GM23338 (cell line): ENCODE results near the gene CES3. TPM values are rescaled to one million over a fixed set of nuclear protein-coding genes. Genes with fewer than 3 reads are reported as not detected.

Experiments used
- ATAC-seq: fragments of 200-7000 bp; cut with Tn5 transposase; 3 replicates; pipeline ENCODE4 v1.9.1; 2020
- DNase-seq: peaks from one replicate; pipeline ENCODE4 v3.0.0-alpha.2; 2015; ENCODE audit warnings: low spot score
- H2AFZ ChIP-seq: fragments of 200-600 bp; sonication (generic); 2 replicates; pipeline ENCODE4 v1.8.0; 2016; ENCODE audit warnings: antibody characterized with exemption, mild to moderate bottlenecking, moderate library complexity
- H3F3A ChIP-seq: fragments of 200-600 bp; sonication (generic); replicated peaks from 2 replicates; pipeline ENCODE4 v1.8.0; 2017; ENCODE audit warnings: antibody characterized with exemption, mixed run types, low read depth
- H3K27ac ChIP-seq: fragments of 200-600 bp; sonication (generic); 2 replicates; pipeline ENCODE4 v1.6.1; 2016; ENCODE audit warnings: low read depth
- H3K27me3 ChIP-seq: fragments of 200-600 bp; sonication (generic); 2 replicates; pipeline ENCODE4 v1.8.0; 2016; ENCODE audit warnings: mild to moderate bottlenecking, mixed run types, moderate library complexity; ENCODE audit not compliant: insufficient read depth
- H3K36me3 ChIP-seq: fragments of 200-600 bp; sonication (generic); 2 replicates; pipeline ENCODE4 v1.8.0; 2016; ENCODE audit warnings: mild to moderate bottlenecking; ENCODE audit not compliant: insufficient read depth
- H3K4me1 ChIP-seq: fragments of 200-600 bp; sonication (generic); 2 replicates; pipeline ENCODE4 v1.8.0; 2016; ENCODE audit warnings: mild to moderate bottlenecking, moderate library complexity; ENCODE audit not compliant: insufficient read depth
- H3K4me2 ChIP-seq: fragments of 200-600 bp; sonication (generic); 2 replicates; pipeline ENCODE4 v1.7.1; 2017; ENCODE audit warnings: mixed run types
- H3K4me3 ChIP-seq: fragments of 200-600 bp; sonication (generic); 2 replicates; pipeline ENCODE4 v1.6.1; 2016; ENCODE audit warnings: mixed run types
- H3K79me2 ChIP-seq: fragments of 200-600 bp; sonication (generic); replicated peaks from 2 replicates; pipeline ENCODE4 v1.8.0; 2017; ENCODE audit warnings: mild to moderate bottlenecking; ENCODE audit not compliant: insufficient read depth
- H3K9me2 ChIP-seq: fragments of 200-600 bp; sonication (generic); 2 replicates; pipeline ENCODE4 v1.8.0; 2017; ENCODE audit not compliant: insufficient read depth
- H4K20me1 ChIP-seq: fragments of 200-600 bp; sonication (generic); replicated peaks from 2 replicates; pipeline ENCODE4 v1.8.0; 2017; ENCODE audit warnings: mild to moderate bottlenecking; ENCODE audit not compliant: insufficient read depth
- H3K27ac Mint-ChIP-seq: 2 replicates; pipeline ENCODE4 v1.8.0; 2020; ENCODE audit warnings: inconsistent platforms, mild to moderate bottlenecking, moderate library complexity, mixed read lengths
- H3K27me3 Mint-ChIP-seq: 3 replicates; pipeline ENCODE4 v1.8.0; 2022; ENCODE audit warnings: low read depth, mild to moderate bottlenecking, moderate library complexity, mixed read lengths, inconsistent platforms; ENCODE audit not compliant: insufficient read depth, poor library complexity
- H3K36me3 Mint-ChIP-seq: 3 replicates; pipeline ENCODE4 v1.8.0; 2021; ENCODE audit warnings: low read depth, mild to moderate bottlenecking, inconsistent platforms, moderate library complexity, mixed read lengths
- H3K4me1 Mint-ChIP-seq: 3 replicates; pipeline ENCODE4 v1.8.0; 2020; ENCODE audit warnings: mild to moderate bottlenecking, inconsistent platforms, mixed read lengths
- H3K4me3 Mint-ChIP-seq: 3 replicates; pipeline ENCODE4 v1.8.0; 2021; ENCODE audit warnings: moderate library complexity, mild to moderate bottlenecking, inconsistent platforms, mixed read lengths
- H3K9me3 Mint-ChIP-seq: 3 replicates; pipeline ENCODE4 v1.8.0; 2020; ENCODE audit warnings: moderate library complexity, mild to moderate bottlenecking, inconsistent platforms, mixed read lengths
- CREB1 ChIP-seq: fragments of 250-450 bp; sonication (Bioruptor Pico); IDR thresholded peaks from 2 replicates; pipeline ENCODE4 v1.5.0; 2020; ENCODE audit warnings: low read depth, mild to moderate bottlenecking, moderate library complexity
- ETS1 ChIP-seq: IDR thresholded peaks from 2 replicates; pipeline ENCODE4 v1.6.1; 2016; ENCODE audit warnings: antibody characterized with exemption
- EZH2 ChIP-seq: fragments of 200-600 bp; sonication (generic); IDR thresholded peaks from one replicate; pipeline ENCODE4 v1.8.0; 2017; ENCODE audit warnings: antibody characterized with exemption, mild to moderate bottlenecking, low read depth; ENCODE audit not compliant: unreplicated experiment
- EZH2phosphoT487 ChIP-seq: fragments of 200-600 bp; sonication (generic); IDR thresholded peaks from one replicate; pipeline ENCODE4 v1.8.1; 2018; ENCODE audit warnings: antibody characterized with exemption; ENCODE audit not compliant: unreplicated experiment
- JUNB ChIP-seq: IDR thresholded peaks from one replicate; pipeline ENCODE4 v1.6.1; 2016; ENCODE audit warnings: antibody characterized with exemption; ENCODE audit not compliant: unreplicated experiment
- NANOG ChIP-seq: IDR thresholded peaks from 2 replicates; pipeline ENCODE4 v1.6.1; 2016; ENCODE audit warnings: antibody characterized with exemption, borderline replicate concordance
- POLR2AphosphoS5 ChIP-seq: IDR thresholded peaks from 2 replicates; pipeline ENCODE4 v1.6.1; 2016; ENCODE audit warnings: antibody characterized with exemption, low read depth
- STAT1 ChIP-seq: IDR thresholded peaks from one replicate; pipeline ENCODE4 v1.6.1; 2016; ENCODE audit warnings: antibody characterized with exemption; ENCODE audit not compliant: unreplicated experiment
- ZNF114 ChIP-seq: fragments of 250-450 bp; sonication (Bioruptor Pico); IDR thresholded peaks from 2 replicates; pipeline ENCODE4 v1.5.0; 2020; ENCODE audit warnings: mild to moderate bottlenecking, moderate library complexity
- ZNF331 ChIP-seq: fragments of 250-450 bp; sonication (Bioruptor Pico); IDR thresholded peaks from 2 replicates; pipeline ENCODE4 v1.5.0; 2020; ENCODE audit warnings: low read depth, mild to moderate bottlenecking, moderate library complexity
- ZNF462 ChIP-seq: fragments of 250-450 bp; sonication (Bioruptor Pico); IDR thresholded peaks from 2 replicates; pipeline ENCODE4 v1.5.0; 2020; ENCODE audit warnings: mild to moderate bottlenecking, moderate library complexity
- polyA plus RNA-seq: library from polyadenylated mRNA; unstranded; fragments of >200 nt; fragmentation: Nextera tagmentation; extraction: Ambion mirVana; gene quantifications from 2 replicates; pipeline ENCODE4 v1.2.1, GENCODE V29; 2016
- total RNA-seq: library from RNA; depleted of rRNA; stranded (reverse); fragments of >200 nt; shearing (Covaris generic); gene quantifications from 2 replicates; pipeline ENCODE4 v1.2.3, GENCODE V29; 2014
- TF ChIP-seq, protein P1 (sequence below), 2 experiments: fragments of 200-600 bp in 1 of 2; sonication (generic) in 1 of 2; conservative IDR thresholded peaks; 2 replicates each; pipeline versions ENCODE4 v1.5.1 to v1.6.1; 2016 to 2017; ENCODE audit warnings: antibody characterized with exemption in 2 of 2, low read depth in 2 of 2, mild to moderate bottlenecking in 2 of 2, moderate library complexity in 1 of 2
- TF ChIP-seq, protein P2 (sequence below): IDR thresholded peaks from one replicate; pipeline ENCODE4 v1.6.1; 2018; ENCODE audit warnings: antibody characterized with exemption; ENCODE audit not compliant: unreplicated experiment

The CES3 gene
- total and polyA plus RNA-seq, 2 experiments from 2014 or later: 0.55 to 1.0 TPM

GRCh38 chr16:66968847-66969246, 7.8 kb downstream of the CES3 start:
- Mint-ChIP-seq H3K4me1 (no peaks in the 10 kb centered on the region; the same call in 2 of the 3 replicates), H3K27ac (no peak overlapping the region), H3K27me3 (peaks cover 6% of the 10 kb centered on the region), H3K36me3 (no peaks in the 10 kb centered on the region), H3K4me3 (no peak overlapping the region), H3K9me3 (peaks cover 4% of the 10 kb centered on the region; the same call in 1 of the 3 replicates)
- no peak overlapping the region for H3K4me3 ChIP-seq
- TF ChIP-seq POLR2AphosphoS5 (no peak), ZNF114 (CRISPR knock-in tag) (no peak), NANOG (no peak), ZNF462 (CRISPR knock-in tag) (no peak), EZH2phosphoT487 (no peak), EZH2 (no peak), CREB1 (CRISPR knock-in tag) (no peak), ZNF331 (CRISPR knock-in tag) (no peak), JUNB (no peak), ETS1 (no peak), STAT1 (no peak)
- TF ChIP-seq, protein P1, sequence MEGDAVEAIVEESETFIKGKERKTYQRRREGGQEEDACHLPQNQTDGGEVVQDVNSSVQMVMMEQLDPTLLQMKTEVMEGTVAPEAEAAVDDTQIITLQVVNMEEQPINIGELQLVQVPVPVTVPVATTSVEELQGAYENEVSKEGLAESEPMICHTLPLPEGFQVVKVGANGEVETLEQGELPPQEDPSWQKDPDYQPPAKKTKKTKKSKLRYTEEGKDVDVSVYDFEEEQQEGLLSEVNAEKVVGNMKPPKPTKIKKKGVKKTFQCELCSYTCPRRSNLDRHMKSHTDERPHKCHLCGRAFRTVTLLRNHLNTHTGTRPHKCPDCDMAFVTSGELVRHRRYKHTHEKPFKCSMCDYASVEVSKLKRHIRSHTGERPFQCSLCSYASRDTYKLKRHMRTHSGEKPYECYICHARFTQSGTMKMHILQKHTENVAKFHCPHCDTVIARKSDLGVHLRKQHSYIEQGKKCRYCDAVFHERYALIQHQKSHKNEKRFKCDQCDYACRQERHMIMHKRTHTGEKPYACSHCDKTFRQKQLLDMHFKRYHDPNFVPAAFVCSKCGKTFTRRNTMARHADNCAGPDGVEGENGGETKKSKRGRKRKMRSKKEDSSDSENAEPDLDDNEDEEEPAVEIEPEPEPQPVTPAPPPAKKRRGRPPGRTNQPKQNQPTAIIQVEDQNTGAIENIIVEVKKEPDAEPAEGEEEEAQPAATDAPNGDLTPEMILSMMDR (conservative IDR thresholded peaks at IDR 0.05; ENCODE audit: low read depth in 2 of 2): no peak
- TF ChIP-seq, protein P2, sequence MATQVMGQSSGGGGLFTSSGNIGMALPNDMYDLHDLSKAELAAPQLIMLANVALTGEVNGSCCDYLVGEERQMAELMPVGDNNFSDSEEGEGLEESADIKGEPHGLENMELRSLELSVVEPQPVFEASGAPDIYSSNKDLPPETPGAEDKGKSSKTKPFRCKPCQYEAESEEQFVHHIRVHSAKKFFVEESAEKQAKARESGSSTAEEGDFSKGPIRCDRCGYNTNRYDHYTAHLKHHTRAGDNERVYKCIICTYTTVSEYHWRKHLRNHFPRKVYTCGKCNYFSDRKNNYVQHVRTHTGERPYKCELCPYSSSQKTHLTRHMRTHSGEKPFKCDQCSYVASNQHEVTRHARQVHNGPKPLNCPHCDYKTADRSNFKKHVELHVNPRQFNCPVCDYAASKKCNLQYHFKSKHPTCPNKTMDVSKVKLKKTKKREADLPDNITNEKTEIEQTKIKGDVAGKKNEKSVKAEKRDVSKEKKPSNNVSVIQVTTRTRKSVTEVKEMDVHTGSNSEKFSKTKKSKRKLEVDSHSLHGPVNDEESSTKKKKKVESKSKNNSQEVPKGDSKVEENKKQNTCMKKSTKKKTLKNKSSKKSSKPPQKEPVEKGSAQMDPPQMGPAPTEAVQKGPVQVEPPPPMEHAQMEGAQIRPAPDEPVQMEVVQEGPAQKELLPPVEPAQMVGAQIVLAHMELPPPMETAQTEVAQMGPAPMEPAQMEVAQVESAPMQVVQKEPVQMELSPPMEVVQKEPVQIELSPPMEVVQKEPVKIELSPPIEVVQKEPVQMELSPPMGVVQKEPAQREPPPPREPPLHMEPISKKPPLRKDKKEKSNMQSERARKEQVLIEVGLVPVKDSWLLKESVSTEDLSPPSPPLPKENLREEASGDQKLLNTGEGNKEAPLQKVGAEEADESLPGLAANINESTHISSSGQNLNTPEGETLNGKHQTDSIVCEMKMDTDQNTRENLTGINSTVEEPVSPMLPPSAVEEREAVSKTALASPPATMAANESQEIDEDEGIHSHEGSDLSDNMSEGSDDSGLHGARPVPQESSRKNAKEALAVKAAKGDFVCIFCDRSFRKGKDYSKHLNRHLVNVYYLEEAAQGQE: no peak
- no peaks in the 10 kb centered on the region for H3K36me3 ChIP-seq
- DNase-seq (no peak), ATAC-seq (no peak)
- no peaks in the 10 kb centered on the region for H3F3A ChIP-seq
- H3K4me2 ChIP-seq: no peak overlapping the region
- no peaks in the 10 kb centered on the region for H4K20me1 ChIP-seq
- no peaks in the 10 kb centered on the region for H3K27me3 ChIP-seq
- no peak overlapping the region for H3K27ac ChIP-seq
- no peaks in the 10 kb centered on the region for H3K9me2 ChIP-seq
- H3K4me1 ChIP-seq: no peaks in the 10 kb centered on the region
- no peak overlapping the region for H2AFZ ChIP-seq
- no peaks in the 10 kb centered on the region for H3K79me2 ChIP-seq
